ENCODE data around the gene ZNF791.
"Not testable (repeated sequence)": the region's sequence is repeated elsewhere in the genome, so short reads cannot be mapped to it uniquely, and the experiment has no call there.

Gene ZNF791

GRCh38 chr19:12610540-12611360, at the start of gene ZNF791, which contains the start of gene ZNF490:
ZNF791 (plus strand) TSS chr19:12610920; CDS start chr19:12611080, 160 bp downstream.
ZNF490 (minus strand) TSS chr19:12610813; CDS start chr19:12610680, 133 bp downstream.
- DNase-seq: peak; percentile 90

GRCh38 chr19:12564016-12564664, 46.6 kb upstream of the ZNF791 start:
- peak; percentile 84 for DNase-seq

GRCh38 chr19:12566380-12566779, 44.3 kb upstream of the ZNF791 start:
- not testable (repeated sequence) for DNase-seq

GRCh38 chr19:12567951-12568350, 42.8 kb upstream of the ZNF791 start:
- no peak for DNase-seq

- DNase-seq: no peak
These were observed 36.7 kb upstream of the ZNF791 start for GRCh38 chr19:12574036-12574435.

- DNase-seq: no peak
These were observed 32.1 kb upstream of the ZNF791 start for GRCh38 chr19:12578641-12579040.

- no peak for DNase-seq
These were observed 30.5 kb upstream of the ZNF791 start for GRCh38 chr19:12580180-12580694.

GRCh38 chr19:12581100-12581499, 29.6 kb upstream of the ZNF791 start:
- no peak for DNase-seq

- DNase-seq: no peak
These were observed 14.2 kb upstream of the ZNF791 start for GRCh38 chr19:12596485-12596884.

GRCh38 chr19:12596927-12597548, 13.7 kb upstream of the ZNF791 start:
- DNase-seq: no peak

GRCh38 chr19:12597594-12597993, 13.1 kb upstream of the ZNF791 start:
- no peak for DNase-seq

GRCh38 chr19:12603714-12604113, 7.0 kb upstream of the ZNF791 start:
- DNase-seq: no peak

- no peak for DNase-seq
These were observed 3.9 kb upstream of the ZNF791 start for GRCh38 chr19:12606796-12607195.

- no peak for DNase-seq
These were observed 3.1 kb upstream of the ZNF791 start for GRCh38 chr19:12607631-12608030.

GRCh38 chr19:12611361-12611699, 610 bp downstream of the ZNF791 start:
- peak; percentile 10 for DNase-seq

GRCh38 chr19:12617646-12618045, 6.9 kb downstream of the ZNF791 start:
- no peak for DNase-seq

GRCh38 chr19:12621253-12622024, 10.7 kb downstream of the ZNF791 start:
- not testable (repeated sequence) for DNase-seq

GRCh38 chr19:12623361-12624031, 12.8 kb downstream of the ZNF791 start:
- DNase-seq: no peak

- no peak for DNase-seq
These were observed 16.2 kb downstream of the ZNF791 start for GRCh38 chr19:12626958-12627357.

- no peak for DNase-seq
These were observed 17.6 kb downstream of the ZNF791 start for GRCh38 chr19:12628040-12629022.

- no peak for DNase-seq
These were observed 18.5 kb downstream of the ZNF791 start for GRCh38 chr19:12629215-12629614.
